Colonic mucosa (tissue), 4 donors: ENCODE measurements around the gene SMTNL1. TPM values are rescaled to one million over a fixed set of nuclear protein-coding genes. Genes with fewer than 3 reads are reported as not detected.
"Not testable (repeated sequence)": the region's sequence is repeated elsewhere in the genome, so short reads cannot be mapped to it uniquely, and the experiment has no call there.

ENCODE experiments used
- DNase-seq: peaks from one replicate; pipeline ENCODE4 v3.0.0-alpha.2; 2020
- H3K27ac ChIP-seq: fragments of 200-600 bp; one replicate; pipeline ENCODE4 v1.8.0; 2021
- H3K27me3 ChIP-seq: fragments of 200-600 bp; one replicate; pipeline ENCODE4 v1.8.0; 2021
- H3K36me3 ChIP-seq: fragments of 200-600 bp; one replicate; pipeline ENCODE4 v1.8.0; 2021
- H3K4me1 ChIP-seq: fragments of 200-600 bp; one replicate; pipeline ENCODE4 v1.8.0; 2021; ENCODE audit warnings: mild to moderate bottlenecking
- H3K4me3 ChIP-seq: fragments of 200-600 bp; one replicate; pipeline ENCODE4 v1.8.0; 2021
- H3K9ac ChIP-seq, 2 donors: one replicate each; pipeline ENCODE4 v1.7.0; 2013; ENCODE audit warnings: control low read depth in 2 of 2, low read depth in 2 of 2, low read length in 2 of 2
- H3K9me3 ChIP-seq: fragments of 200-600 bp; one replicate; pipeline ENCODE4 v1.8.0; 2021
- CTCF ChIP-seq: fragments of 200-600 bp; IDR thresholded peaks from one replicate; pipeline ENCODE4 v1.8.0; 2022; ENCODE audit warnings: antibody characterized with exemption, mild to moderate bottlenecking
- intact Hi-C: fragments of 100-400 bp; cut with DNase I; formaldehyde crosslinking; loops from one replicate; pipeline ENCODE4 v1.14.1; 2022
- total RNA-seq, 2 donors: library from RNA; stranded (reverse); fragmentation: NEBNext Ultra II Directional in 1 of 2; extraction: Animal tissue kit (Norgen Biotek cat#: 25700) in 1 of 2; gene quantifications; one replicate each; pipeline ENCODE4 v1.2.1, GENCODE V29; 2021
- donor health status: healthy.
- donor health status: DM: no; HTN: no; CAD: no.
- donor health status: DM: no; HTN: no; CAD: no.

Gene SMTNL1
- total RNA-seq, 2 donors from 2014 or later, result not detected

- H3K27me3 ChIP-seq, result no peaks in the 10 kb centered on the region
- no peak overlapping the region for H3K9ac ChIP-seq
- peaks cover 8% of the 10 kb centered on the region for H3K4me1 ChIP-seq
- no peak overlapping the region for H3K27ac ChIP-seq
- no peak for TF ChIP-seq CTCF
- no peaks in the 10 kb centered on the region for H3K36me3 ChIP-seq
- H3K4me3 ChIP-seq, result no peak overlapping the region
- H3K9me3 ChIP-seq, result no peaks in the 10 kb centered on the region
- intact Hi-C loops, result loop anchor here (5.0 kb wide), 1 partner anchor 72 kb away; no protein-coding TSS in a partner anchor
- no peak for DNase-seq
Measured at GRCh38 chr11:57529012-57529411, 8.4 kb upstream of the SMTNL1 start.

GRCh38 chr11:57530215-57530595, 7.2 kb upstream of the SMTNL1 start:
- Histone ChIP-seq H3K4me3 (peak overlapping the region; percentile 67), H3K36me3 (no peaks in the 10 kb centered on the region), H3K27ac (peak overlapping the region; percentile 75), H3K27me3 (no peaks in the 10 kb centered on the region), H3K9me3 (no peaks in the 10 kb centered on the region), H3K9ac (peak overlapping the region; percentile 87 to 93), H3K4me1 (peaks cover 8% of the 10 kb centered on the region)
- intact Hi-C loops, result loop anchor here (10.0 kb wide), 1 partner anchor 115 kb away; the partner anchor contains the start of gene YPEL4
- peak; percentile 28 for DNase-seq
- TF ChIP-seq CTCF, result no peak

GRCh38 chr11:57530596-57531507, 6.5 kb upstream of the SMTNL1 start, which contains the start of gene TIMM10:
TSS of gene TIMM10 (minus strand) at chr11:57530754. CDS start at chr11:57530189, 565 bp downstream.
- TF ChIP-seq CTCF, result no peak
- intact Hi-C loops, result loop anchor here (10.0 kb wide), 1 partner anchor 114 kb away; the partner anchor contains the start of gene YPEL4
- peak within 1 kb of the TSS; percentile 87 to 93 for H3K9ac ChIP-seq
- peak within 1 kb of the TSS; percentile 75 for H3K27ac ChIP-seq
- H3K9me3 ChIP-seq, result no peaks in the 10 kb centered on the region
- H3K27me3 ChIP-seq, result no peaks in the 10 kb centered on the region
- H3K4me3 ChIP-seq, result peak within 1 kb of the TSS; percentile 67
- peak; percentile 96 for DNase-seq
- peaks cover 8% of the 10 kb centered on the region for H3K4me1 ChIP-seq
- H3K36me3 ChIP-seq, result no peaks in the 10 kb centered on the region

- not testable (repeated sequence) for H3K9me3 ChIP-seq, H3K27ac ChIP-seq, H3K4me1 ChIP-seq, DNase-seq, H3K9ac ChIP-seq, H3K36me3 ChIP-seq, H3K4me3 ChIP-seq, H3K27me3 ChIP-seq
- intact Hi-C loops, result loop anchor here (10.0 kb wide), 1 partner anchor 110 kb away; the partner anchor contains the start of gene YPEL4
Measured at GRCh38 chr11:57534449-57534848, 2.9 kb upstream of the SMTNL1 start.

- TF ChIP-seq CTCF, result no peak
- Histone ChIP-seq H3K27ac (no peak overlapping the region), H3K27me3 (no peaks in the 10 kb centered on the region), H3K9ac (no peak overlapping the region), H3K4me3 (no peak overlapping the region), H3K36me3 (no peaks in the 10 kb centered on the region), H3K4me1 (no peaks in the 10 kb centered on the region), H3K9me3 (no peaks in the 10 kb centered on the region)
- DNase-seq, result no peak
- intact Hi-C loops, result loop anchor here (10.0 kb wide), 1 partner anchor 105 kb away; the partner anchor contains the start of gene YPEL4
Measured at GRCh38 chr11:57539342-57539741, 1.9 kb downstream of the SMTNL1 start.

GRCh38 chr11:57541169-57541568, 3.8 kb downstream of the SMTNL1 start:
- Histone ChIP-seq H3K9ac (no peak overlapping the region), H3K36me3 (no peaks in the 10 kb centered on the region), H3K9me3 (no peaks in the 10 kb centered on the region), H3K4me3 (no peak overlapping the region), H3K27me3 (no peaks in the 10 kb centered on the region), H3K27ac (no peak overlapping the region), H3K4me1 (no peaks in the 10 kb centered on the region)
- no peak for TF ChIP-seq CTCF
- no peak for DNase-seq
- intact Hi-C loops, result no loop called here
